Measurements from ENCODE around the gene MZF1. TPM values are rescaled to one million over a fixed set of nuclear protein-coding genes. Genes with fewer than 3 reads are reported as not detected.

MZF1 gene
- total and polyA plus RNA-seq, 9 of the 15 experiments (the other 6 are each of a cell fraction or from before 2014, with no cell fraction given) = 0.31 to 29.3 (median 11.5) TPM

GRCh38 chr19:58560921-58561320 is 12.2 kb downstream of the MZF1 start:
- H3K9me3 ChIP-seq (replicated peaks; ENCODE audit: control insufficient read depth, insufficient read depth, low read depth, low read length) = no peaks in the 10 kb centered on the region
- peak overlapping the region; percentile 98; the same call in 1 of the 2 replicates for H3K4me2 ChIP-seq (ENCODE audit: insufficient read depth, low read length)
- H3K4me3 ChIP-seq = no peak overlapping the region
- ChIA-PET CTCF (ENCODE audit: low intra/inter-chr PET ratio) (interaction anchor here (0.5 kb wide), 1 partner anchor 290 kb away, joined by 3 read pairs; no protein-coding TSS in a partner anchor), POLR2A (interaction anchor here (2.4 to 2.7 kb wide), 2 partner anchors 8 to 11 kb away, joined by 14 to 24 read pairs; partner anchors contain the start of gene MZF1)
- peak overlapping the region in 1 of 2 experiments; percentile 49; a peak in 2 of 4 replicates for H3K9ac ChIP-seq (ENCODE audit: insufficient read depth in 1 of 2, low read depth in 2 of 2, low read length in 2 of 2)
- H3K9me1 ChIP-seq (ENCODE audit: control insufficient read depth, insufficient read depth, low read length) = peaks cover 3% of the 10 kb centered on the region
- BruUV-seq (replicated peaks) = no TSS peak
- no peak overlapping the region for H2AFZ ChIP-seq (ENCODE audit: low read depth, low read length)
- in situ Hi-C loops (cut with MboI) = no loop called here
- peaks cover 43% of the 10 kb centered on the region for H3K79me2 ChIP-seq (ENCODE audit: control insufficient read depth, insufficient read depth, low read length)
- intact Hi-C loops (cut with micrococcal nuclease) = no loop called here
- H3K4me1 ChIP-seq (replicated peaks in 1 of 2; ENCODE audit: control insufficient read depth in 2 of 2, insufficient read depth in 2 of 2, low read length in 2 of 2) = peaks cover 22 to 53% of the 10 kb centered on the region in 2 experiments
- FAIRE-seq = no peak
- H3K27me3 ChIP-seq (ENCODE audit: control insufficient read depth in 2 of 2, insufficient read depth in 2 of 2, low read length in 2 of 2) = no peaks in the 10 kb centered on the region
- H3K27ac ChIP-seq (ENCODE audit: extremely low read depth, low read depth, low read length) = peak overlapping the region; percentile 94; the same call in 1 of the 3 replicates
- no peaks in the 10 kb centered on the region for H4K20me1 ChIP-seq (replicated peaks; ENCODE audit: control insufficient read depth, insufficient read depth, low read length)
- H3K36me3 ChIP-seq (ENCODE audit: control insufficient read depth, insufficient read depth, low read length) = peaks cover 22% of the 10 kb centered on the region; the same call in 2 of the 3 replicates
- TF ChIP-seq SP1 (CRISPR knock-in tag; IDR thresholded peaks at IDR 0.05) (no peak), POU5F1 (IDR thresholded peaks at IDR 0.05; ENCODE audit: borderline replicate concordance, low read depth, low read length, partially characterized antibody) (no peak), PPARD (CRISPR knock-in tag; IDR thresholded peaks at IDR 0.05) (no peak), MXI1 (IDR thresholded peaks at IDR 0.05; ENCODE audit: low read depth, low read length) (no peak), MEIS2 (IDR thresholded peaks at IDR 0.05; ENCODE audit: partially characterized antibody) (no peak), NR1H2 (CRISPR knock-in tag; IDR thresholded peaks at IDR 0.05) (no peak)
- DNase-seq (ENCODE audit: extremely low read depth in 1 of 4, low spot score in 3 of 4) = no peak
- ATAC-seq = no peak

Measured in K562 (cell line).